Keratinocyte (primary cell): Measurements from ENCODE around the gene MS4A6A.

ENCODE experiments used
- EZH2 ChIP-seq: IDR thresholded peaks from one replicate; pipeline ENCODE4 v1.6.1; 2012; ENCODE audit warnings: inconsistent platforms, mild to moderate bottlenecking, low read length, moderate library complexity
- TF ChIP-seq, protein P1 (sequence below), 3 experiments: IDR thresholded peaks in 1 of 3; conservative IDR thresholded peaks in 1 of 3; optimal IDR thresholded peaks in 1 of 3; 2 replicates in 2 of 3; 3 replicates in 1 of 3; pipeline versions ENCODE3 to v1.5.1; 2011; ENCODE audit warnings: low read length in 3 of 3, mild to moderate bottlenecking in 3 of 3, moderate library complexity in 2 of 3, control low read depth in 1 of 3, inconsistent platforms in 1 of 3; ENCODE audit not compliant: insufficient read depth in 2 of 3; ENCODE audit errors: extremely low read depth in 1 of 3

DNA sequence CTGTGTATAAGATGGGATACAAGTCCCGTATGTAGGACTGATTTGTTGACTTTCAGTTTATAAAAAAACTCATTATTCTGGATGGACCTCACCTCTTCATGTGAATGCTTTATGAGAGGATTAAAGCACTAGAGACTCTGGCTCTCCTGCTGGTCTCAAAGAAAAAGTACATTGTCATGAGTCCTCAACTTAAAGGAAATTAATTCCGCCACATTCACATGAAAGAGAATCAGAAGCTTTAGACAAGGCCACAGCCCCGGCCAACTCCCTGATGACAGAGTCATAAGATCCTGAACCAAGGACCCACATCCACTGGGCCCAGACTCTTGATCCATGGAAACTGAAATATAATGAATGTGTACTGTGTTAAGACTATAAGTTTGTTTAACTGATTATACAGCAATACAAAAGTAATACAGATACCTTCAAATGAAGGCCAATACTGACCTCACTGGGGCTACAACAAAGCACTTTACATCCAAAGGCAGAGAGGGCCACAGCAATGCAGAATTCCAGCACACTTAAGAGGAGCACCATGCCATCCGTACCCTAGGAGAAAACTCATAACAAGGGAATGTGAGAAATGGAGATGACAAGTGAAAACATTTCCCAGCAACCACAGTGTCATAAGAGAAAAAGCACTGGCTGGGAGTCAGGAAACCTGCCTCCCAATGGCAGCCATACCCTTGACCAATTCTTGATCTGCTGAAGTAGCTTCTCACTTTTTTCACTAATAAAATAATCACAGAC lies 25.4 kb upstream of the MS4A6A start:
- TF ChIP-seq, protein P1, sequence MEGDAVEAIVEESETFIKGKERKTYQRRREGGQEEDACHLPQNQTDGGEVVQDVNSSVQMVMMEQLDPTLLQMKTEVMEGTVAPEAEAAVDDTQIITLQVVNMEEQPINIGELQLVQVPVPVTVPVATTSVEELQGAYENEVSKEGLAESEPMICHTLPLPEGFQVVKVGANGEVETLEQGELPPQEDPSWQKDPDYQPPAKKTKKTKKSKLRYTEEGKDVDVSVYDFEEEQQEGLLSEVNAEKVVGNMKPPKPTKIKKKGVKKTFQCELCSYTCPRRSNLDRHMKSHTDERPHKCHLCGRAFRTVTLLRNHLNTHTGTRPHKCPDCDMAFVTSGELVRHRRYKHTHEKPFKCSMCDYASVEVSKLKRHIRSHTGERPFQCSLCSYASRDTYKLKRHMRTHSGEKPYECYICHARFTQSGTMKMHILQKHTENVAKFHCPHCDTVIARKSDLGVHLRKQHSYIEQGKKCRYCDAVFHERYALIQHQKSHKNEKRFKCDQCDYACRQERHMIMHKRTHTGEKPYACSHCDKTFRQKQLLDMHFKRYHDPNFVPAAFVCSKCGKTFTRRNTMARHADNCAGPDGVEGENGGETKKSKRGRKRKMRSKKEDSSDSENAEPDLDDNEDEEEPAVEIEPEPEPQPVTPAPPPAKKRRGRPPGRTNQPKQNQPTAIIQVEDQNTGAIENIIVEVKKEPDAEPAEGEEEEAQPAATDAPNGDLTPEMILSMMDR (optimal IDR thresholded peaks at IDR 0.05 in 1 of 3, IDR thresholded peaks at IDR 0.05 in 1 of 3, conservative IDR thresholded peaks at IDR 0.05 in 1 of 3; ENCODE audit: extremely low read depth in 1 of 3, insufficient read depth in 2 of 3, low read length in 3 of 3), result no peak
- no peak for TF ChIP-seq EZH2
